Gastrocnemius medialis (tissue), 4 donors: ENCODE results near the gene CISD1.

Source experiments
- CTCF ChIP-seq, 5 experiments: fragments of 450-650 bp in 3 of 5; fragments of 200-600 bp in 2 of 5; sonication (generic) in 2 of 5; IDR thresholded peaks in 4 of 5; conservative IDR thresholded peaks in 1 of 5; 1 replicate in 4 of 5; 2 replicates in 1 of 5; pipeline ENCODE4 v1.5.1; 2016 to 2019; ENCODE audit warnings: antibody characterized with exemption in 5 of 5, mild to moderate bottlenecking in 3 of 5, moderate library complexity in 3 of 5
- POLR2A ChIP-seq, 2 donors: fragments of 450-650 bp; IDR thresholded peaks; one replicate each; pipeline ENCODE4 v1.6.1; 2017; ENCODE audit warnings: antibody characterized with exemption in 2 of 2, mild to moderate bottlenecking in 2 of 2, moderate library complexity in 2 of 2

GRCh38 chr10:58293989-58294388, 25.0 kb downstream of the CISD1 start:
- TF ChIP-seq CTCF (IDR thresholded peaks at IDR 0.05 in 4 of 5, conservative IDR thresholded peaks at IDR 0.05 in 1 of 5) (no peak), POLR2A (IDR thresholded peaks at IDR 0.05) (no peak)
